ENCODE results near the gene DBH. TPM values are rescaled to one million over a fixed set of nuclear protein-coding genes. Genes with fewer than 3 reads are reported as not detected.

Gene DBH
- total RNA-seq, 2 donors from 2014 or later = not detected

GRCh38 chr9:133639613-133640012, 3.5 kb downstream of the DBH start:
- H3K4me3 ChIP-seq = no peak overlapping the region
- no peak overlapping the region for H3K27ac ChIP-seq
- TF ChIP-seq, protein P1, sequence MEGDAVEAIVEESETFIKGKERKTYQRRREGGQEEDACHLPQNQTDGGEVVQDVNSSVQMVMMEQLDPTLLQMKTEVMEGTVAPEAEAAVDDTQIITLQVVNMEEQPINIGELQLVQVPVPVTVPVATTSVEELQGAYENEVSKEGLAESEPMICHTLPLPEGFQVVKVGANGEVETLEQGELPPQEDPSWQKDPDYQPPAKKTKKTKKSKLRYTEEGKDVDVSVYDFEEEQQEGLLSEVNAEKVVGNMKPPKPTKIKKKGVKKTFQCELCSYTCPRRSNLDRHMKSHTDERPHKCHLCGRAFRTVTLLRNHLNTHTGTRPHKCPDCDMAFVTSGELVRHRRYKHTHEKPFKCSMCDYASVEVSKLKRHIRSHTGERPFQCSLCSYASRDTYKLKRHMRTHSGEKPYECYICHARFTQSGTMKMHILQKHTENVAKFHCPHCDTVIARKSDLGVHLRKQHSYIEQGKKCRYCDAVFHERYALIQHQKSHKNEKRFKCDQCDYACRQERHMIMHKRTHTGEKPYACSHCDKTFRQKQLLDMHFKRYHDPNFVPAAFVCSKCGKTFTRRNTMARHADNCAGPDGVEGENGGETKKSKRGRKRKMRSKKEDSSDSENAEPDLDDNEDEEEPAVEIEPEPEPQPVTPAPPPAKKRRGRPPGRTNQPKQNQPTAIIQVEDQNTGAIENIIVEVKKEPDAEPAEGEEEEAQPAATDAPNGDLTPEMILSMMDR (IDR thresholded peaks at IDR 0.05) = no peak
- H3K36me3 ChIP-seq = no peaks in the 10 kb centered on the region
- DNase-seq (ENCODE audit: low spot score) = no peak
- no peaks in the 10 kb centered on the region for H3K4me1 ChIP-seq (ENCODE audit: control insufficient read depth in 1 of 2, low read depth in 2 of 2)
- no peaks in the 10 kb centered on the region for H3K9me3 ChIP-seq
- H3K27me3 ChIP-seq (replicated peaks; ENCODE audit: insufficient read depth) = no peaks in the 10 kb centered on the region
- ATAC-seq (ENCODE audit: insufficient number of reproducible peaks, low FRiP score, low read depth) = no peak

DNA sequence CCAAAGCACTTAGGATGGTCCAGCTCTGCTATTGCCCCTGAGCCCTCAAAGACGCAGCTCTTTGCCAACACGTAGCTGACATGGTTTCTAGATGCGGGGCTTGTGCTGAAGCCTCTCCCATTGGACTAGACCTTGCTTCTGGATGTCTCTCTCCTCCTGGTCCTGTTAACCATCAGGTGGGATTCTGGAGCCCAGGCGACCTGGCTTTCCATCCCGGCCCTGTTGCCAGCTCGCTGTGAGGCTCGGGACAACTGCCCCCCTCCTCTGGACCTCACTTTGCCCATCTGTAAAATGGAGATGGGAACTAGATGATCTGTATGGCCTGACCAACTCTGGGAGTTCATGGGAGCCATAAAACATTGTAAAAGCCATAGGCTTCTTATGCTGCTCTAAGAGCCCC, 4.0 kb downstream of the DBH start:
- ATAC-seq (ENCODE audit: insufficient number of reproducible peaks, low FRiP score, low read depth) (no peak), DNase-seq (ENCODE audit: low spot score) (no peak)
- no peak overlapping the region for H3K27ac ChIP-seq
- H3K4me1 ChIP-seq (ENCODE audit: control insufficient read depth in 1 of 2, low read depth in 2 of 2) = no peaks in the 10 kb centered on the region
- TF ChIP-seq, protein P1 (IDR thresholded peaks at IDR 0.05) = no peak
- H3K4me3 ChIP-seq = no peak overlapping the region
- H3K36me3 ChIP-seq = no peaks in the 10 kb centered on the region
- H3K27me3 ChIP-seq (replicated peaks; ENCODE audit: insufficient read depth) = no peaks in the 10 kb centered on the region
- H3K9me3 ChIP-seq = no peaks in the 10 kb centered on the region

DNA sequence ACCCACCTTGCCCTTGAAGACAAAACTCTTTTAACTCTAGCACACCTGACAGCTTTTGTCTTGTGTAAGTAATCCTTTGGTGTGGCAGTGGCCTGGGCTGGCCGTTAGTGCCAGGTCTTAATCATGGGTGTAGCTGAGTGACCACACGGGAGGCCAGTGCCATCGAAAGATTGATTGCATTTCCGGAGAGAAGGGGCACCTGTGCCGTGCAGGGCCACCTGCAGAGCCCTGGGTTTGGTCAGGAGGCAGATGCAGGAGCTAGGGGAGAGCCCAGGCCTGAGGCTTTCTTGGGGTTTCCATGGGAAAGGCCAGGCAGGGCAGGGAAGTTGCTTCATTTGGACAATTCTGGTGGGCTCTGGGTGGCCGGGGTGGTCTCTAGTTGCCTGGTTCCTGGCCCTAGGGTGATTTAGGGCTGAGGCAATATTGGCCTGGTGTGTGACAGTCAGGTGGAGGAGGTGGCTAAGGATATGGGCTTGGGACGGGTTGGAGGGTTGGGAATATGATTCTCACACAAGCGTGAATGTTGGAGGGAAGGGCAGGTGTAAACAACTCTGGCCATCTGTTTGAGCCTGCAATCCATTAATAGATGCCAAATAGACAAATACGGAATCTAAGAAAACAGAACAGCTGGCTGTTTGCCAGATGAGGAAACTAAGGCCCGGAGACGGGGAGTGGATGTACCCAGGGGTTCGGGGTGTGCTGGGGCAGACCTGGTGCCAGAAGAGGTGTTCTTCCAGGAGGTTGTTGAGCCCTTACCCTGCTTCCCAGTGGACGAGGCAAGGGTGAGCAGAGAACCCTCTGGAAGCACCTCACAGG, 4.6 kb downstream of the DBH start:
- TF ChIP-seq, protein P1 (IDR thresholded peaks at IDR 0.05) = no peak
- Histone ChIP-seq H3K27me3 (replicated peaks; ENCODE audit: insufficient read depth) (no peaks in the 10 kb centered on the region), H3K27ac (no peak overlapping the region), H3K4me1 (ENCODE audit: control insufficient read depth in 1 of 2, low read depth in 2 of 2) (no peaks in the 10 kb centered on the region), H3K9me3 (no peaks in the 10 kb centered on the region), H3K36me3 (no peaks in the 10 kb centered on the region), H3K4me3 (no peak overlapping the region)
- DNase-seq (ENCODE audit: low spot score) (no peak), ATAC-seq (ENCODE audit: insufficient number of reproducible peaks, low FRiP score, low read depth) (no peak)

DNA sequence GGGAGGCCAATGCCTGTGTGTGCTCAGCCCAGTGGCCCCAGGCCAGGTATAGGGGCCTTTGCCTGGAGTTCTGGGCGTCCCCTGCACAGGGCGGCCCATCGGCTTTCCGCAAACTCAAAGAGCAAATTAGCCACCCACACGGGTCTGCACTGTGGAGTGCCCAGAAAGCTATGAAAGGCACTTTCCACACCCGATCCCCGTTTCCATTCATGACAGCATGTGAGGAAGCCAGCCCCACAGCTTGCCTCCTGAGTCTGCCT, 5.2 kb downstream of the DBH start:
- H3K4me3 ChIP-seq = no peak overlapping the region
- no peaks in the 10 kb centered on the region for H3K36me3 ChIP-seq
- DNase-seq (ENCODE audit: low spot score) (no peak), ATAC-seq (ENCODE audit: insufficient number of reproducible peaks, low FRiP score, low read depth) (no peak)
- TF ChIP-seq, protein P1 (IDR thresholded peaks at IDR 0.05) = no peak
- H3K9me3 ChIP-seq = no peaks in the 10 kb centered on the region
- H3K27me3 ChIP-seq (replicated peaks; ENCODE audit: insufficient read depth) = no peaks in the 10 kb centered on the region
- H3K27ac ChIP-seq = no peak overlapping the region
- H3K4me1 ChIP-seq (ENCODE audit: control insufficient read depth in 1 of 2, low read depth in 2 of 2) = no peaks in the 10 kb centered on the region

- Histone ChIP-seq H3K4me1 (ENCODE audit: control insufficient read depth in 1 of 2, low read depth in 2 of 2) (no peaks in the 10 kb centered on the region), H3K9me3 (no peaks in the 10 kb centered on the region), H3K27me3 (replicated peaks; ENCODE audit: insufficient read depth) (no peaks in the 10 kb centered on the region), H3K36me3 (no peaks in the 10 kb centered on the region), H3K4me3 (no peak overlapping the region), H3K27ac (no peak overlapping the region)
- TF ChIP-seq, protein P1 (IDR thresholded peaks at IDR 0.05) = no peak
- no peak for DNase-seq (ENCODE audit: low spot score)
- ATAC-seq (ENCODE audit: insufficient number of reproducible peaks, low FRiP score, low read depth) = no peak
These were observed 5.9 kb downstream of the DBH start for GRCh38 chr9:133641861-133642595.

Data from thoracic aorta (tissue), 2 donors.